Measurements from ENCODE around the gene MTUS2. TPM values are rescaled to one million over a fixed set of nuclear protein-coding genes. Genes with fewer than 3 reads are reported as not detected.

MTUS2 gene
- not detected in 2 replicates for total RNA-seq (2014; rRNA removed)
- polyA plus RNA-seq (2012), result 0.11 TPM

DNA sequence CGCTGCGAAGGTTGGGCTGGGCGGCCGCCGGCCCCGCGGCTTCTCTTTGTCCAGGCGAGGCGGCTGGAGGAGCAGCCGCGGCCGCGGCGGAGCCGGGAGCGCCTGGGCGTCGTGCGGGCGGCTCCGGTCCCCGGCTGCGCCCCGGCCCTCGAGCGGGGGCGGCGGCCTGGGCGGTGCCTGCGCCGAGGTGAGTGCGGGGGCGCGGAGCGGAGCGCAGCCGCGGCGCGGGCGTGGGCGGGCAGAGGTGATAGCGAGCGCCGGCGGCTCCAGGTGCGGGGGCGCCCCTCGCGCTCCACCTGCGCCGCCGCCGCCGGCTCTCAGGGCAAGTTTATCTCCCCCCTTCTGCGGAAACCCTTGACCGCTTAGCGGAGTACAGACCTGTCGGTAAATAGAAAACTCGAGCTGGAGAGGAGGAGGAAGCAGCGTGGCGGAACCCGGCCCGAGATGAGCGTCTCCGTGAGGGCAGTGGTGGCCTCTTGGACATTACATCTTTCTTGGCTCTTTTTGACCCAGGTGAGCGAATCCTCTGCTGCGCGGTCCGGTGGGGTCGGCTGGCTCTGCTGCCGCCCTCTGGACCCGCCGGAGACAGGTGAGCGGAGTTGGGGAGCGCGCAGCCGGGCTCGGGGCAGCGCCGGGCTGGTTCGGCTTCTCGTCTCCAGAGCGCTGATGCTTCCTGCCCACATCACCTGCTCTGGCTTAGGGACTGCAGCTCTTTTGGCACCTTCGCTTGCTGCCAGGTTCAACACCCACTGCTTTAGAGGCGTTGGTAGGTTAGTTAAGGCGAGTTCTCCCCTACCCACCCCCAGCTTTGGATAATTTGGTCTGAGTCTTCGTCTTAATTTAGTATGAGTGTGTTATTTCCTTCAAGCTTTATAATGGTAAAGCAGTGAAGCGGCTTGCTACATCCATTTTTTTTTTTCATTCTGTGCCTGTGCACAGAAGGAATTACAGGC is at the start of gene MTUS2:
MTUS2 (plus strand) TSS at position 241 of the 953 bp plus-strand sequence.
- no peak for DNase-seq (ENCODE audit: low read depth)

DNA sequence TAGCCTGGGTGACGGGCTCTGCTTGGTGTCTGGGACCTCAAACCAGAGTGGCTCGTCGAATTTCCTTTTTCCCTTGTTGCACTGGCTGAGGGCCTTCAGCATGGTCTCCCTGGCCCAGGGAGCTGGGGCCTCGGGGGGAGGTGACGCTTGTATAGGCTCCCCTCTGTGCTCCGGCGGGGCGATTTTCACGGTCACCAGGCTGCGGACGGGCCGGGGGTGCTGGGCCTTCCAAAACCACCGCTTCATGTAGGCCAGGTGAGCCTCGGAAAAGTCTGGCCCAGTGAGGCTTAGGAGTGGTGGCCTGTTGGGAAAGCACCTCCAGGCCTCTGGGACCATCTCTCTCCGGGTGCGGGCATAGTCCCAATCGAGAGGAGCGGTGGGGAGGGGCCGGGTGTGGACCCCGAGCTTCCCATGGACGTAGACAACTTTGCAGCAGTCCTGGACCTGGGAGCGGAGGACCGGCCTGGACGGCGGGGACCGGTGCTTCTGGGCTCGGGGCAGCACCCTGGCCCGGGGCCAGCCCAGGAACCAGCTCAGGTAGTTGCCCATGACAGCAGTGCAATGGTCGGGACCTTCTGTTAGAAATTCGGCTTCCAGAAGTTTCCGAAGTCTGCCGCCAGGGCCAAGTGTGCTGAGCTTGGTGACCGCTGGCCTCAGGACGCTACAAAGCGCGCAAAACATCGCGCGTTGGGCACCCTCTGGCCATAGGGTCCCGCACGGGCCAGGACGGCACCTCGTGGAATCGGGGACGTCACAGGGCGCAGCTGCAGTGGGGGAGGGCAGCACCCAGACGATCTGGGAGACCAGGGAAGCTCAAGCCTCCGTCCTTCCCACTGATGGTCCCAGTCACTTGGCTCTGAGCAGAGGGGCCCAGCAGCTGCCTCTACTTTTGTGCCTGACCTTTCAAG is 41.6 kb upstream of the MTUS2 start:
- no peak for DNase-seq (ENCODE audit: low read depth)

- DNase-seq (ENCODE audit: low read depth), result peak; percentile 70
Measured at GRCh38 chr13:28792992-28793391, 27.1 kb upstream of the MTUS2 start.

DNA sequence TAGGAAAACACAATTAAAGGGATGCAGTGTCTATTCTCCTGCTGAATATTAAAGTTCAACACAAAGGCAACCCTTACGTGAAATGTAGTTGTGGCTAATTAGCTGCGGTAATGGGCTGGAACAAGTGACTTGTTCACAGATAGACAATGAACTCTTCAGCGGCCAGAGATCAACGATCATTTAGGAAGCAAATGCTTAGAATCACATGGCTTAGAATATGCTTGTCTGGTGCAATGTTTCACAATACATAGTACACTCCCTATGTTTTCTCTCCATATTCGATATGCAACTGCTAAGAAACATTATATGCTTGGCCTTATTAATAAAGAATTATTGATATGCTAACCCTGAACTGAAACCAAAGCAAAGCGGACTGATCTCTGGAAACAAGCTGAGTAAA is 25.7 kb upstream of the MTUS2 start:
- no peak for DNase-seq (ENCODE audit: low read depth)

GRCh38 chr13:28796938-28797257 is 23.2 kb upstream of the MTUS2 start:
- no peak for DNase-seq (ENCODE audit: low read depth)

DNA sequence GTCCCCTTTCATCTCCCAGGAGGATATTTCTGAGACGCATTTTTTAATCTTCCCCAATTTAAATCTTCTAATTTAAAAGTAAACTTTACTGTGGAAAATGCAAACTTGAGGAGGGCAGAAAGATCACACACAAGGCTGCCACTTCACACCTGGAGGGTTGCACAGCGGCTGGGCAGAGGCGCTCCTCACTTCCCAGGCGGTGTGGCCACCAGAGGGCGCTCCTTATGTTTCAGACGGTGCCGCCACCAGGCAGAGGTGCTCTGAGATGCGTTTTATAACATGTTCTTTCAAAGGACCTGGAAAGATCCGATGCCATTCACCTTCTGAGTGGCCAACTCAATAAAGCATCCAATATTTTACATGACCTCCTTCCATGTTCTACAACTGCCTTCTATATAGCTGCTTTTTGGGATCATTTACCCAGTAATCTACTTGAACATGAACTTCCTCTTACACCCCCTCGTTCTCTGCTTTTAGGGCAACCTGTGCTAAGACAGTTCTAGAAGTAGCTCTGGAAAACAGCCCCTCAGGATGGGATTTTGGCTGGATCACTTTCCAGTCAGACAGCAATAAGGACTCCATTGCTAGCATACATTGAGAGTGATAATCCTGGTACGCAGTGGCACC is 14.8 kb upstream of the MTUS2 start:
- DNase-seq (ENCODE audit: low read depth), result no peak

- DNase-seq (ENCODE audit: low read depth), result peak; percentile 10
Measured at GRCh38 chr13:28817204-28817603, 2.9 kb upstream of the MTUS2 start.

GRCh38 chr13:28819046-28819730 is 951 bp upstream of the MTUS2 start:
- peak; percentile 12 for DNase-seq (ENCODE audit: low read depth)

- DNase-seq (ENCODE audit: low read depth), result no peak
Measured at GRCh38 chr13:28819735-28820098, 422 bp upstream of the MTUS2 start.

DNA sequence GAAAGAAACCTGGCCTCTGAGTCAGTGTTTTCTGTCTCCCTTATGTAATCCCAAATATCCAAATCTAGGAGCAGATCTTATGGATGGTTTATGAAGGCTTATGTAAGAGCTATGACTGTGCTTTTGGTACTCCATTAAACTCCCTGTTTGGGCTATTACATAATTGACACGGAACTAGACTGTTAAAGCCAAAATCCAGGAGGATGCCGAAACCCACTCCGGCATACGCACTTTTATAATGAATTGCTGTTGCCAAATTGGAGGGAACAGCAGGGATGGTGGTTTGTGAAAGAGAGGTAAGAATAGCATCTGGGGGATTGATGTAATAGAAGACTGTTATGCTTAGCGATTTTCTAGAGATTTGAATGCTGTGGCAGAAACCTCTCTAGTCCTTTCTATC is 2.0 kb downstream of the MTUS2 start:
- no peak for DNase-seq (ENCODE audit: low read depth)

- DNase-seq (ENCODE audit: low read depth), result no peak
Measured at GRCh38 chr13:28822801-28823200, 2.7 kb downstream of the MTUS2 start.

GRCh38 chr13:28825379-28825778 is 5.2 kb downstream of the MTUS2 start:
- no peak for DNase-seq (ENCODE audit: low read depth)

DNA sequence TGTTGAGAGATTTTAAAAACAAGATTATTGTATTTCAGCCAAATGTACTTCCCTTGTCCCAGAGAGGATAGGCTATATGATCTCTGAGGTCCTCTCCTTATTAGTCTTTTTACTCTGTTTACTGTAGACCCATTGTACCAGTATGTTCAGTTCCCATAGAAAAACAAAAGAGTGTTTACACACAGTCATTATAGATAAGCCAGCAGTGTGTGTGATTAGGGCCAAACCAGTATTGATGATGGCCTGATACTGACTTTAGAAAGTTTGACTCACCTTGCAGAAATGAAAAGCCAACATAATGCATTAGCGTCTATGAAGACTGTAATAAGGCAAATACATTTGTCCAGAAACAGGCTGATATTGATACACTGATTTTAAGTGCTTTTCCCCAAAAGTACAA is 6.2 kb downstream of the MTUS2 start:
- DNase-seq (ENCODE audit: low read depth), result no peak

- no peak for DNase-seq (ENCODE audit: low read depth)
Measured at GRCh38 chr13:28830580-28830979, 10.4 kb downstream of the MTUS2 start.

DNA sequence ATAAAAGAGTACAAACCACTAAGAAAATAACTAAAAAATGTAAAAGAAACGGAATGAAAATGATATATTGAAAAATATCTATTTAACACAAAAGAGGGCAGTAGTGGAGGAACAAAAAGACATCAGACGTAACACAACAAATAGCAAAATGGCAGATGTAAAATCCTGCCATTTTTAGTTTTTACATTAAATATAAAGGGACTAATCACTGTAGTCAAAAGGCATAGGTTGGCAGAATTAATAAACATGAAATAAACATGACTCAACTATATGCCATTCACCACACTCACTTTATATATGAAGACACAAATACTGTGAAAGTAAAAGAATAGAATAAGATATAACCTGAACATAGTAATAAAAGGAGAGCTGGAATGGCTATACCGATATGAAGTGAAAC is 11.0 kb downstream of the MTUS2 start:
- no peak for DNase-seq (ENCODE audit: low read depth)

DNA sequence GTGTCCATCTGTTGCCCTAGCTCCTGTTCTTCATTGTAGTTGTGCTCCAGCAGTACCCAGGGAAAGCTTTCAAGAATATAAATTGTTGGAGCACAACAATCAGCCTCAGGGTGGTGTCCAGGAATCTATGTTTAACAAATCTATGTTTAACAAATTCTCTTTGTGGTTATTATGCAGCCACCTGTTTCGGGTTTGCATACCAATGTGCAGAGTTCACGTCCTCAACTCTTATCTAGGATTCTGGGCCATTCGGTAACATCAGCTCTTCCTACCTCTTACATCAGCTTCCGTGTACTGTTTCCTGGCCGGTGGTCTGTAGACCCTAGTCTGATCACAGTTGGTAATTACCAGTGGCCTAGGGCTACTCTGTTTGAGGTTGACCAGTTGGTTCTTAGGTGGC is 17.0 kb downstream of the MTUS2 start:
- DNase-seq (ENCODE audit: low read depth), result no peak

- DNase-seq (ENCODE audit: low read depth), result no peak
Measured at GRCh38 chr13:28843639-28844038, 23.5 kb downstream of the MTUS2 start.

DNA sequence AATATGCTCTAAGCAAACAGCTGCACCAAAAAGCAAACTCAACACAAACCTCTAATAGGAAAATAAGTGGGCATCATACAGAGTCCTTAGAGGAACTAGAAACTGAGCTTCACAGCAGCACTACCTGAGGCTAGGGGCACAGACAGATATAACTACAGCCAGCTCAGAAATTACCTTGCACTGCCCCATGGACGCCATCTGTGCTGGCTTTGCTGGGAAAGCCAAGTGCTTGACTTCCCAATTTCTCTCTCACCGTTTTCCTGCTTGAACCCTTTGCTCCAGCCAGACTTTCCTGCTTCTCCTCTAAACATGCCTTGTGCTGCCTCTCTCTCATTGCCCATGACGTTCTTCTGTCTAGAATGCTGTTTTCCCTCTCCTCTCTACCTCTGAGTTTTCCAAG is 29.3 kb downstream of the MTUS2 start:
- no peak for DNase-seq (ENCODE audit: low read depth)

GRCh38 chr13:28850226-28850625 is 30.1 kb downstream of the MTUS2 start:
- DNase-seq (ENCODE audit: low read depth), result no peak

GRCh38 chr13:28851422-28851821 is 31.3 kb downstream of the MTUS2 start:
- DNase-seq (ENCODE audit: low read depth), result no peak

DNA sequence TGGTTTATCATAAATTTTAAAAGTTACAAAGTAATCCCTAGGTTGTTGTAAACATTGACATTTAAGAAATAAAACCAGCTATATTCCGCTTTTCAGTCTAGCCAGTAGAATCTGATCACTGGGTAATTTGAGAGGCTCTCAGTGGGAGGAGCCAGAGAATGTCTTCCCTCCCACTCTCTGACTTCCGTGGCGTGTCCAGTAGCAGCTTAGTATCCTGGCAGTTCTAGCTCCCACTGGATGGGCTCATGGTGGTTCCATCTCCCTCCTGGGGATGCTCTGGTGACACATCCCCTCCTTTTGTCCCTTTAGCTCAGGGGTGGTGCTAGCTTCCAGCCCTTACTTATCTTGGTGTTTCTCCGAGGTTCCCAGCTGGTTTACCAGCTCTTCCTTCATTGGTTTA is 34.5 kb downstream of the MTUS2 start:
- peak; percentile 6 for DNase-seq (ENCODE audit: low read depth)

DNA sequence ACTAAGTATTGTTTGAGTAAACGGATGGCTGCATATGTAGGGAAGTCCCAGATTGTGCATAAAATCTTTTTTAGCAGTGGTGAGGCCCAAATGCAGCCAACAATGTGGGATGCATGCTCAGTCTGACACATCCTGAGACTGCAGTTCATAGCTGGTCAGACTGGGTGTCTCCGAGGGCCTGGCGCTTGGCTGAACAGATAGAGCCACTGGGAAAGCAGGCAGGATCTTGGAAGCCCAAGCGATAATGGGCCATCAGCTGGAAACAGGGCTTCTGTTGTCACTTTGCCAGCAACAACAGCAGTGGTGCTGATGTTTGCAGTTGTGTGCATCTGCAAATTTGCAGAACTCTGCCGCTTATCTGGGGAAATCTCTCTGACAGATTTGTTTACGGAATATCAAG is 36.1 kb downstream of the MTUS2 start:
- no peak for DNase-seq (ENCODE audit: low read depth)

All from LHCN-M2 (cell line).